ENCODE data around the gene HEXD.
A peak's percentile ranks its signal among the peaks of the same experiment; 100 is the strongest.
"Not testable (repeated sequence)": the region's sequence is repeated elsewhere in the genome, so short reads cannot be mapped to it uniquely, and the experiment has no call there.

Gene HEXD

DNA sequence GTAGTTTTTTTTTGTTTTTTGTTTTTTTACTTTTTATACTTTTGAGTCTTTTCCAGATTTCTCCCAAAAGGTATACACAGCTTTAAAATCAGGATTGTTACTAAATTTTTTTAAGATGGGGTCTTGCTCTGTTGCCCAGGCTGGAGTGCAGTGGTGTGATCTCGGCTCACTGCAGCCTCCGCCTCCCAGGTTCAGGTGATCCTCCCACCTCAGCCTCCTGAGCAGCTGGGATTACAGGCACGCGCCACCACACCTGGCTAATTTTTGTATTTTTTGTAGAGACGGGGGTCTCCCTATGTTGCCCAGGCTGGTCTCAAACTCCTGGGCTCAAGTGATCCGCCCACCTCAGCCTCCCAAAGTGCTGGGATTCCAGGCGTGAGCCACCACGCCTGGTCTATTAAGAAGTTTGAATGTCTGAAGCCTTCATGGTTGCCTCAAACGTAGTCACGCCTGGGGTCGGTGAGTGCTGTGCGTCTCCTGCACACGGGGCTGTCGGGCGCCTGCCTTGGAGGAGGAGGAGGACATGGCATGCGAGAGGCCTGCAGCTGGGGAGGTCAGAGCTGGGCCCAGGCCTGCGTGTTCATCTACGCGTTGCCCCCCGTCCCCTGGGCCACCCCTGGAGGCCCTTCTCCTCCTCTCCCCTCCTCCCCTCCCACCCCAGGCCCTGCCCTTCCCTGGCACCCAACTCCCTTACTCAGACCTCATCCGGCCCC lies 35.8 kb upstream of the HEXD start:
- DNase-seq (ENCODE audit: low read depth): not testable (repeated sequence)

DNA sequence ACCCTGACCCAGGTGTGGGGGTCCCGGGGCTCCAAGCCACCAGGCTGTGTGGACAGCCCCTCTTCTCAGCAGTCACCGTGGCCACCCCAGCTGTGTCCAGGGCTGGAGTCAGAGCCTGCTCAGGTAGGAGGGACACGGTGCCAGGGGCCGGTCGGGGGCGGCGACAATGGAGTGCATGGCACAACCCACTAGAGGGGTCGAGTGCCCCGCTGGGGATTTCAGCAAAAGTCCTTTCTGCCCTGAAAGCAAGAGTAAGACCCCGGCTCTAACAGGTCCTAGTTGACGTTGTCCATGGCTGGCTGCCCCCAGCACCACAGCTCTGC lies 35.3 kb upstream of the HEXD start:
- no peak for DNase-seq (ENCODE audit: low read depth)

DNA sequence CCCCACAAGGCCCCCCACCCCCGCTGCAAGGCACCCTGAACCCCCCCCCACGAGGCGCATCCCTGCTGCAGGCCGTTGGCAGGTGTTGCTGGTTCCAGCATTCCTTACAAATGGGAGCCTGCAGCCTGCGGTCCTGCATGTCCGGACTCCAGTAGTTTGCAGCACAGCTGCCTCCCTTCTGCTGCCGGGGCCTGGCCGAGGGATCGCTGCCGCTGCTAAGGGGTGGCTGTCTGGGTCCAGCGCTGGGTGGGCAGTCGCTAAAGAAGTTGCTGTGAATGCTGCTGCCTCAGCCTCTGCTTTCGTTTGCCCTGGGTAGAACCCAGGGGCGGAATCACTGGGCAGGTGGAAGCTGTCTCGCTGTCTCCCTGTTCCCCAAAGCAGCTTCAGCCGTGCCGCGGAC lies 34.7 kb upstream of the HEXD start:
- DNase-seq (ENCODE audit: low read depth): no peak

DNA sequence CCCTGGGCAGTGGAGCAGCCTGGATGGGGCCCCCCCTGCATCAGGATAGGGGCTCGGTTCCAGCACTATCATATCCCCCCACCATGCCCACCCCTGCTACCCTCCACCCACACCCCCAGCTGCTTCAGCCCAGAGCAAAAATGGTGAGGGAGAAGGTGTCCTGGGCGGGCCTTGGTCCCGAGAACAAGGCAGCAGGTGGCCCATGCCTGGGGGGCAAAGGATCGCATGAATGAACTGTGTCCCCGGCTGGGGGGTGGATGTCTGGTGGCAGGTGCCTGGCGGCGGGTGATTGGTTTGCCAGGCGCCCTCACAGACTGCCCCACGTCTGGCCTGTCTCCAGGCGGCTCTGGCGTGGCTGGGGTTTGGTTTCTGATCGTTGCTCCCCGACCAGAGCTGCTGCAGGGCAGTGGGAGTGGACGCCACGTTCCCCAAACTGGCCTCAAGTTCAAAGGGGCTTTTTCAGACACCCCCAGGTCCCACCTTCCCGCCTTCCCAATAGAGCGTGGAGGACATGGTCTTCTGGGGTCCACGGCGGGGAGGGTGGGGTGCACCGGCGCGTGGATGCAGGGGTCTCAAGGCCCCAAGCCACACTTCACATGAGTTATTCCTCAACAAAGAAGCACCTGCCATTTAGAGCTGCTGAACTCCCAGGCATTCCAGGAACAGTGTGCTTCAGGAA lies 34.0 kb upstream of the HEXD start:
- DNase-seq (ENCODE audit: low read depth): no peak

DNA sequence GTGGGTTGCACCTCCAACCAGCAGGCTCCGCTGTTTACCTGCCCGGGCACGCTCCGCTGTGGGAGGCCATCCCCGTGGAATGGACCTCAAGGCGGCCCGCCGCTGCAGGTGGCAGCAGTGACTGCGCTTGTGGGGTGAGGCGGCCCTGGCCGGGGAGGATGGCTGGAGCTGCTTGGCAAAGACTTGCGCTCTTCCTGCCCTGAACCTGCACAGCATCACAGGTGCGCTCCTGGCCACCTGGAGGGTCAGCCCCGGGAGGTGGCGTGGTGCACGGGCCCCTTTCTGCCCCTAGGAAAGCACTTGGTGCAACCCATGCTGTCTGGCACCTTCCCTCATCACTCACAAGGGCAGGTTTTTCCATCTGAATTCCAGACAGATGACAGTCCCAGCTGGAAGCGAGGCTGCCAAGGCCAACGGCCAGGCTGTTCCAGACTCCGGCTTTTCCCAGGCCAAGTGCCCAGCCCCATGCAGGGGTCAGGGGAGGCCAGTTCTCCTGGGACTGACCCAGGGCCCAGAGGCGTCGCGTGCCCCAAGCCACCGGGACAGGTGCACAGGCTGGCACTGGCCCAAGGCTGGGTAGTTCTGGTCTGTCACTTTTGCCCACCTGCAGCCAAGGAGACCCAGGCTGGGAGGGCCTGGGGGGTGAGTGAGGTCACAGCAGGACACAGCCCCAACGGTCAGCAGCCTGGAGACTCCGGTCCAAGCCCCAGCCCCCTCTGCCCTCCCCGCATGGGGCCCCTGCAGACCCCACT lies 33.2 kb upstream of the HEXD start:
- peak; percentile 50 for DNase-seq (ENCODE audit: low read depth)

DNA sequence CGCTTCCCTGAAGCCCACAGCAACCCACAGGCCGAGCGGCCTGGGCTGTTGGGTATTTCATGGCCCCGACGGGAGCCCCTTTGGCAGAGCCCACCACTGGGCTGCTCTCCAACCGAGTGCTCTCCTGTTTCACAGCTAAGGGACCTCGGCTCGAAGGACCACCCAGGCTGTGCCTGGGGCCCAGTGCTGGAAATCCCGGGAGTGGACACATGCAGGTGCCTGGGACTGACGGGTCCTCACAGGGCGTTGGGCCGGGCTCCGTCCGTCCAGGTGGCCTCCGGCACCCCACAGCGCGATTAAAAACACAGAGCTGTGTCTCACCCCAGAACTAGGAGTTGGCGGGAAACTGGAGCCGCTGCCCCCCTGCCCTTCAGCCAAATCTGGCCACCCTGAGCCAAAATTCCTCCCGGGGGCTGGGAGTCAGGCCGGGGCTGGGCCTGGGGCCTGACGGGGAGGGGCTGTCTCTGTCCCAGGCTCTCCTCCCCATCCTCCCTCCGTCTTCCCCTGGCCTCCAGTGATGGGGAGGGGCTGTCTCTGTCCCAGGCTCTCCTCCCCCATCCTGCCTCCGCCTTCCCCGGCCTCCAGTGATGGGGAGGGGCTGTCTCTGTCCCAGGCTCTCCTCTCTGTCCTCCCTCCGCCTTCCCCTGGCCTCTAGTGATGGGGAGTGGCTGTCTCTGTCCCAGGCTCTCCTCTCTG lies 32.4 kb upstream of the HEXD start:
- no peak for DNase-seq (ENCODE audit: low read depth)

DNA sequence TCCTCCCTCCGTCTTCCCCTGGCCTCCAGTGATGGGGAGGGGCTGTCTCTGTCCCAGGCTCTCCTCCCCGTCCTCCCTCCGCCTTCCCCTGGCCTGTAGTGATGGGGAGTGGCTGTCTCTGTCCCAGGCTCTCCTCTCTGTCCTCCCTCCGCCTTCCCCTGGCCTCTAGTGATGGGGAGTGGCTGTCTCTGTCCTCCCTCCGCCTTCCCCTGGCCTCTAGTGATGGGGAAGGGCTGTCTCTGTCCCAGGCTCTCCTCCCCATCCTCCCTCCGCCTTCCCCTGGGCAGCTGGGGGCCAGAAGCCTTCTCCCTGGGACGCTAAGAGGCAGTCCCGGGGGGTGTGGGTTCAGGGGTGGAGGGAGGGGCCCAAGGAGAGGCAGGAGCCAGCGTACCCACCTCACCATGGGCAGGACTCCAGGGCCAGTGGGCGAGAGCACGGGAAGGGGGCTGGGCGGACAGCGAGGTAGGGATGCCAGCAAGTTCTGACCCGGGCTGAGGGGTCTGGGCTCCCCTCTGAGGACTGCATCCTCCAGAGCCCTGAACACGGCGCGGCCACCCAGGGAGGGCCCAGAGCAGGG lies 31.8 kb upstream of the HEXD start:
- no peak for DNase-seq (ENCODE audit: low read depth)

DNA sequence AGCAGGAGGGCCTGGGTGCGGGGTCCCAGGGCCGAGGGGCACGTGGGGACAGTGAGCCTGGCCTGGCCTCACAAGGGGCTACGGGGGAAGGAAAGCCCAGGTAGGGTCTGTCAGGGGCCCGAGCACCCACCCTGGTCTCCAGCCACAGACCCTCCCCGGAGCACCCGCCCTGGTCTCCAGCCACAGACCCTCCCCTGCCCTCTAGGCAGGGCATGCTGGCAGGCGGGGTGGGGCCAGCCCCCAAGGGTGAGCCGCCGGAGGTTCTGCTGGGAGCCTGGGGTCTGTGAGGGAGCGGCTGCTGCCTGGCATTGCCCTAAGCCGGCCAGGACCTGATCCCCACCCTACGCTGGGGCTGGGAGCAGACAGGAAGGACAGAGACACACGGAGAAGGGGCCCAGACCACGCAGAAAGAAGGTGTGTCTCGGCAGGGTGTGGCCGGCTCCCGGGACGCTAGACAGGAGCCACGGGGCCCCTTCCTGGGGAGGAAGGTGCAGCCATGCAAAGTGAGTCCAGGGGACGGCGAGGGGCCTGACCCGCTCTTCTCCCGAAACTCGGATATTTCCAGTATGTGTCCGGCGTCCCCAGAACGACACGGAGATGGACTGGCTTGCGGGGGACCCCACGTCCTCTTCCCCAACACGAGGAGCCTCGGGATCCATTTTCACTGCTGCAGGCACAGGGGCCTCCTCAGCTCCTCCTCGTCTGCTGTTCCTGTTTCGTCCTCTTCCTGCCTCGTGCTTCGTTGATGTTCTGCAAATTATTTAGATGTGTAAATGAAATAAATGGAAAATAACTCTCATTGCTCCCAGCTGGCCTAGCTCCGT lies 31.1 kb upstream of the HEXD start:
- DNase-seq (ENCODE audit: low read depth): no peak

DNA sequence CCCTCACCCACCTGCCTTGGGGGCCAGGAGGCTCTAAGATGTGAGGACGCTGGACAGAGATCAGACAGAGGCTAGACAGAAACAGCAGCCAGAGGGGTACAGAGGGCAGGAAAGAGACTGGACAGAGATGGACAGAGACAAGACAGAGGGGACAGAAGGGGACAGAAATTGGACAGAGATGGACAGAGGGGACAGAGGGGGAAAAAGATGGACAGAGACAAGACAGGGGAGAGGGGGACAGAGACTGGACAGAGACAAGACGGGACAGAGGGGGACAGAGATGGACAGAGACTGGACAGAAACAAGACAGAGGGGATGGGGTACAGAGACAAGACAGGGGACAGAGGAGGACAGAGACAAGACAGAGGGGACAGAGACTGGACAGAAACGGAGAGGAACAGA lies 30.4 kb upstream of the HEXD start:
- no peak for DNase-seq (ENCODE audit: low read depth)

DNA sequence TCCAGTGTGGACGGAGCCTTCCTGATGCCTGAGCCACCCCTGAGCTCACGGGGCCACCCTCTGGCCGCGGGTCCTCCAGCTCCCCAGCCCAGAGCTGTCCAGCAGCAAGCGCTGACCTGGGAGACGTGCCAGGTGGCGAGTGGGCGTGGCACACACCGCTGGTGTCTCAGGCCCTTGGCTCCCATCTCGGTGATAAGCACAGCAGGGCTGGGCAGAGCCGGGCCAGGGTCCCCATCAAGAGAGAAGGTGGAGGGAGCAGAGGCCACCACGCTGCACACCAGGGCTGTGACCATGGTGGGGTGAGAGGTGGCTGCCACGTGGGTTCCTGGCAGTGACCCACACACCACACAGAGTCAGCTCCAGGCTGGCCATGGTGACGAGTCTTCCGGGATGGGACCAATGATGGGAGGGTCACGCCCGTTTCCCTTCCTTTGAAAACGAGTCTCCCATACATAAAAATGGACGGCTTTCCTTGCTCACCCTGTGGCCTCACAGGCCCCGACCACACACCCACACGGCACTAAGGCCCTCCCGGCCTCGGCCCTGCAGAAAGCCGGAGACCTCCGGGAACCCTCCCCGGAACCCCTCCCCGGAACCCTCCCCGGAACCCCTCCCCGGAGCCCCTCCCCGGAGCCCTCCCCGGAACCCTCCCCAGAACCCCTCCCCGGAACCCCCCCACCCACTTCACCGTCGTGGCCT lies 29.8 kb upstream of the HEXD start:
- peak; percentile 19 for DNase-seq (ENCODE audit: low read depth)

DNA sequence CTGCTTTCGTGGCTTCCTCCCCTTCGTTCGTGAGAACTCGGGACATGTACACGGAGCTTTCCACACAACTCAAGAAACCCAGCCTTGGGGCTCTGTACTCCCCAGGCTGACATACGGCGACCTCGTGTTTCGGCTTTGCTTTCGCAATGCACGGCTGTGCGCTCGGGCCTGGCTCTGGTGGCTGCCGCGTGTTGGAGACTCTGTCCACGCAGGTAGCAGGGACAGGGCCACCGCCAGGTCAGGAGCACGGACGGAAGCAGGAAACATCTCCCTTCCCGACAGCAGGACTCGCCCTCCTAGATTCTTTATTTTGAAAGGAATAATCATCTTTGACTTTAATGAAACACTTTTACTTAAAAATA lies 29.2 kb upstream of the HEXD start:
- no peak for DNase-seq (ENCODE audit: low read depth)

DNA sequence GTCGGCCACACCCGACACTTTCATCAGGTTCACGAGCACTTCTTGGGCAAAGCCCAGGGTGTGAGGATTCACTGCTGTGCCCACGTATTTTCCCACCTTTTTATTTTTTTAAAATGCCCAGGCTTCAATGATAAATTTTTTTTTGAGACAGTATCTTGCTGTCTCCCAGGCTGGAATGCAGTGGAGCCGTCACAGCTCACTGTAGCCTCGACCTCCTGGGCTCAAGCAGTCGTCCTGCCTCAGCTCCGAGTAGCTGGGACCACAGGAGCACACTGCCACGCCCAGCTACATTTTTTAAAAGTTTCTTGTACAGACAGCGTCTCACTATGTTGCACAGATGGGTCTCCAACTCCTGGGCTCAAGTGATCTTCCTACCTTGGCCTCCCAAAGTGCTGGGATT lies 28.8 kb upstream of the HEXD start:
- DNase-seq (ENCODE audit: low read depth): no peak

DNA sequence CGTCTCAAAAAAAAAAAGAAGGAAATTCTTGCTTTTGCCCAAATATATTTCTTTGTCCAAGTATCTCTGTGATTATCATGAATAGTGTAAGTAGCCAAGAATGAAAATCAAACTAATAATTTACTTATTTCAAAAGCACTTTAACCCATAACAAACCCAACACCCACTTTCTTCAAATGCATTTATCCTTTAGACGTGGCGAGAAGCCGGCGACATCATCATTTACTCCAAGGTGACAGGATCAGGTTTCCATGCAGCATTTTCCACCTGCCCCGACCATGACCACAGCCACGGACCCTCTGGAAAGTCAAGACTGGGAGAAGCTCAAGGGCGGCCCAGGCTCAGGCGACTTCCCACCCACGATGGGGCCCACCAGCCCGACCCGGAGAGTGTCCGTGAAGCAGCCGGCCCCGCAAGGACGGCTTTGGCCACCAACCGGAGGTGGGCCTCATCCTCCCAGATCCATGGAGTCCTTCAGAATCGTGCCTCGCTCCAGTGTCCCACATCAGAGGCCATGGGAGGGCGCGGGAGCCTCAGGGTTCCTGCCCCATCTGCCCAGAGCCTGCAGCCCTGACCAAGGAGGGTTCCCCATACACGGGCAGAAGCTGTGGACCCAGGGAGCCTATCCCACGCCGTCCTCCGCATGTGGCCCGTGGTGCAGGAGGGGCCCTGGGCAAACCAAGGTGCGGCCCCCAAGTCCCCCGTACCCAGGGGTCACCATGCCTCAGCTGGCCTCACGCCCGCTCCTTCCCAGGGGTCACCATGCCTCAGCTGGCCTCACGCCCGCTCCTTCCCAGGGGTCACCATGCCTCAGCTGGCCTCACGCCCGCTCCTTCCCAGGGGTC lies 27.9 kb upstream of the HEXD start:
- DNase-seq (ENCODE audit: low read depth): no peak

DNA sequence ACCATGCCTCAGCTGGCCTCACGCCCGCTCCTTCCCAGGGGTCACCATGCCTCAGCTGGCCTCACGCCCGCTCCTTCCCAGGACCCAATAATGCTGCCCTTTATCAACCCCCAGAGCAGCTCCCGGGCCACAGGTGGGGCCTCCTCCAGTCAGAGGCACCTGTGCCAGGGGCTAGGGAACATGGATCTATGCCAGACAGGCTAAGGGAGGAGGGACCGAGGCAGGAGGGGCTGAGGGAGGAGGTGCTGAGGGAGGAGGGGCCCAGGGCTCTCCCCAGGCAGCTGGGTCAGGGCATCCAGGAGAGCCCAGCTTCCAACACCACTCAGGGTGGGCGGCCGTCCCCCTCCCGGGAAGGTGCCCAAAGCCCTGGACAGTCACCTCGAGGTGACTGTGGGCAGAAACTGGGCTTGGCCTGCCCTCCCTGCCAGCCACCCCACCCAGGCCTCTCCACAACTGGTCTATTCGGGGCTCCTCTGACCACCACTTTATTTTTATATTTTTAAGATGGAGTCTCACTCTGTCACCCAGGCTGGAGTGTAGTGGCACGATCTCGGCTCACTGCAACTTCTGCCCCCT lies 27.2 kb upstream of the HEXD start:
- DNase-seq (ENCODE audit: low read depth): no peak

DNA sequence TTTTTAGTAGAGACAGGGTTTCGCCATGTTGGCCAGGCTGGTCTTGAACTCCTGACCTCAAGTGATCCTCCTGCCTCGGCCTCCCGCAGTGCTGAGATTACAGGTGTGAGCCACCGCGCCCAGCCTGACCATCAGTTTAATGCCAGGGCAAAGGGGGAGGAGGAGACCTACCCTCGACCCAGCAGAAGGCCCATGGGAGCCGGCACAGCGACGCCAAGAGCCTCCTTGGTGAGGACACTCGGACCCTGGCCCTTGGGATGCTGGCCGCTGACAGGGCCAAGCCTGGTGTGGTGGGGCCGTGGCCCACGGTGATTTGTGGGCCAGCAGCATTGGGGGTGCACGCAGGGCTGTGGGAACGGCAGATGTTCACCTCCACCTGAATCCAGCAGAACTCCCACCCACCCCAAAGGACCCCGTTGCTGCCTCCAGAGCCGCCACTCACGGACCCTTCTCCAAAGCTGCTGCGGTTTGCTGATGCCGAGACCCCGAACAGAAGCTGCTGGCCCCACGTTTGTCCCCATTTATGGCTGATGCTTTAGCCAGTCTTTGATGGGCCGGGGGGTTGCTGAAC lies 26.6 kb upstream of the HEXD start:
- no peak for DNase-seq (ENCODE audit: low read depth)

DNA sequence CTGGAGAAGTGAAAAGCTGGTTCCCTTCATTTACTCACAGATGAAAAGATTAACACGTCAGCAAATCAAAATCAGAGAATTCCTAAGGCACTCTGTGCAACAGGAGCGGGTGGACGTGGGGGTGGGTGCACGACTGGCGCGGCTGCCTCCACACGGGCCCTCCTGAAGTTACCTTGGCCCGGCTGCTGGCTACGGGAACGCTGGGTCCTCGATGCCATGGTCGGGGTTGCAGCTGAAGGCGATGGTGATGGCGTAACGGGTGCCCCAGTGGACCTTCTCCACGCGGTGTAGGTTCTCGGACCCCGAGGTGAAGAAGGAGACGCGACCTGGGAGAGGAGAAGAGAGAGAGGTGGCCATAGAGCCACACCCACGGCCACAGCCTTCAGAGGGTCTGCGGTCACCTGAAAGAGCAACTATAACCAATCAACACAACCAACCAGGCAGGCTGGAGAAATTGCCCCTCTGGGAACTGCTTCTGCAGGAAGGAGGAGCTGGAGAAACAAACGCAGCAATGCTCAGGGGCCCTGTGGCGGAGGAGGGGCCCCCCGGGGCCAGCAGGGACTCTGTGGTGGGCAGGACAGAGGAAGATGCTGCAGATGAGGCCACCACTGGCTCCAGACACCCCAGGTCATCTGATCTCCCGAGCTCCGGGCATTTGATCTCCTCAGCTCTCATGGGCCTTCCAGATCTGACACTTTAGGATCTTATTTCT lies 25.8 kb upstream of the HEXD start:
- no peak for DNase-seq (ENCODE audit: low read depth)

DNA sequence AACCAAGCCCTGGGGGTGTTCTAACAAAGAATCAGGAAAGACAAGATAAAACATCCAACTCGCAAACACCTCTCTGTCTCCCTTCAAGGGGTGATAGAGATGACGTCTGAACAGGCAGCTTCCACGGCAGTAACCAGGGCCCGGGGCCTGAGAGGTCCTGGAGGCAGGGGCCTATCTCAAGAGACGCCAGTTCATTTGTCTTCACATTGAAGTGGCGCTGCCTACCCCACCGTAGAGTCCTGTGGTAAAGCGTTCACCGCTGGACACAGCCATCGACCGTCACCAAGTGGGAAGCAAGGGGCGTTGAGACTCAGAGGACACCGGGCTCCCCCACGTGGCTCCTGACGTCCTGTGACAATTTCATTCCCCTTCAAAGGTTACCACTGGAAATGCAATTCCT lies 25.2 kb upstream of the HEXD start:
- no peak for DNase-seq (ENCODE audit: low read depth)

DNA sequence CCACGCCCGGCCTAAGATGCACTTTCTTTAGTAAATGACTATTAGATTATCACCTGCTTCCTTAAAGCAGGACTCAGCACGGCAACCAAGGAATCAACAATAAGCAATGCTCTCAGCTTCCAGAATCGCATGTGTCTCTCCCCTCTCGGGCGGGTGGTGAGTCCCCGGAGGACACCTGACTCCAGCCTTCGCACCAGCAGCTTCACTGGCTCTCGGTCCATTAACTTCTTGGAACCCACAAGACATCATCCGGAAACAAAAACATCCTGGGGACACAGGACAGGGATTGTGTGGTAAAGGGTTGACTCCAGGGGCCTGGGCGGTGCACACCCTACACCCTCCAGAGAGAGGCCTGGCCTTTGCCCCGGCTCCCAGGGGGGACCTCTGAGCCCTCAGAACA lies 23.9 kb upstream of the HEXD start:
- DNase-seq (ENCODE audit: low read depth): no peak

Data from ELR (cell line).